Ovary (tissue), 9 donors: ENCODE data around the gene ACACB. TPM values are rescaled to one million over a fixed set of nuclear protein-coding genes. Genes with fewer than 3 reads are reported as not detected.

Experiments
- DNase-seq, 5 donors: peaks; one replicate each; pipeline ENCODE4 v3.0.0-alpha.2; 2019 to 2020
- H3K27ac ChIP-seq, 2 donors: fragments of 200-600 bp; one replicate each; pipeline versions ENCODE4 v1.5.1 to v1.8.0; 2019 to 2022
- H3K27me3 ChIP-seq: fragments of 200-600 bp; one replicate; pipeline ENCODE4 v1.8.0; 2022
- H3K36me3 ChIP-seq: fragments of 200-600 bp; sonication (generic); one replicate; pipeline ENCODE4 v1.5.1; 2019
- H3K4me1 ChIP-seq: one replicate; pipeline ENCODE4 v1.8.1; 2013; ENCODE audit warnings: mild to moderate bottlenecking, moderate library complexity; ENCODE audit not compliant: insufficient read depth
- H3K4me3 ChIP-seq: fragments of 200-600 bp; sonication (generic); one replicate; pipeline ENCODE4 v1.5.1; 2017
- H3K9me3 ChIP-seq, 2 donors: fragments of 200-600 bp in 1 of 2; sonication (generic) in 1 of 2; one replicate each; pipeline versions ENCODE4 v1.5.1 to v1.8.1; 2013 to 2019; ENCODE audit warnings: mild to moderate bottlenecking in 1 of 2, moderate library complexity in 1 of 2
- CTCF ChIP-seq, 3 donors: fragments of 450-650 bp in 2 of 3; fragments of 200-600 bp in 1 of 3; IDR thresholded peaks; one replicate each; pipeline versions ENCODE4 v1.5.1 to v1.8.0; 2016 to 2022; ENCODE audit warnings: antibody characterized with exemption in 3 of 3, mild to moderate bottlenecking in 1 of 3
- EP300 ChIP-seq: sonication (generic); formaldehyde crosslinking; IDR thresholded peaks from one replicate; pipeline ENCODE4 v1.6.1; 2017; ENCODE audit warnings: antibody characterized with exemption
- POLR2A ChIP-seq: fragments of 450-650 bp; IDR thresholded peaks from one replicate; pipeline ENCODE4 v1.6.1; 2017; ENCODE audit warnings: antibody characterized with exemption, mild to moderate bottlenecking, moderate library complexity
- WGBS, 3 donors: extraction: QIAGEN DNeasy Blood & Tissue Kit in 1 of 3; methylation state at CpG; one replicate each; pipeline versions ENCODE4 v1.1.5 to v1.1.7; 2013 to 2017; 5-methylcytosine and 5-hydroxymethylcytosine counted together
- intact Hi-C, 4 donors: fragments of 100-400 bp; cut with DNase I; formaldehyde crosslinking; loops; one replicate each; pipeline versions ENCODE4 v1.11.0 to v1.15.1; 2022 to 2023
- polyA plus RNA-seq, 2 donors: library from polyadenylated mRNA; stranded (reverse); fragments of 200-250 nt in 1 of 2; fragments of 350-450 nt in 1 of 2; fragmentation: Illumina TruSeq in 1 of 2; extraction: RNeasy Lipid Tissue Mini Kit (QIAGEN cat#74804) in 1 of 2; gene quantifications; one replicate each; pipeline ENCODE4 v1.2.3, GENCODE V29; 2013 to 2014
- total RNA-seq, 7 donors: library from RNA; depleted of rRNA in 2 of 7; stranded (reverse); fragments of >200 nt in 2 of 7; fragmentation: NEBNext Ultra II Directional in 3 of 7; extraction: Animal tissue kit (Norgen Biotek cat#: 25700) in 3 of 7; gene quantifications; one replicate each; pipeline versions ENCODE4 v1.1.0 to v1.2.4, GENCODE V29; 2016 to 2023
- donor health status: DM: no; HTN: no; CAD: no; lungs with moderate emphysema.
- donor health status: DM: no; HTN: no; CAD: no.
- donor health status: Bipolar disorder and iron deficiency.
- donor health status: DM: yes; HTN: yes; CAD: no.
- donor health status: DM: no; HTN: no; CAD: no.
- donor health status: DM: yes; HTN: yes; CAD: no.

ACACB gene
- total and polyA plus RNA-seq, 9 donors: 20.5 to 56.5 (median 40.4) TPM

GRCh38 chr12:109296431-109296830, 180.0 kb downstream of the ACACB start:
- Histone ChIP-seq H3K27me3 (no peaks in the 10 kb centered on the region), H3K9me3 (no peaks in the 10 kb centered on the region), H3K4me1 (peaks cover under 1% of the 10 kb centered on the region), H3K27ac (no peak overlapping the region), H3K4me3 (no peak overlapping the region), H3K36me3 (no peaks in the 10 kb centered on the region)
- DNase-seq: no peak
- 74 to 82% (median 77%) methylated on average over 3 of the region's 3 CpGs for WGBS, 3 donors
- intact Hi-C loops: no loop called here
- no peak for TF ChIP-seq EP300
- no peak for TF ChIP-seq CTCF (IDR thresholded peaks at IDR 0.05)
- no peak for TF ChIP-seq POLR2A

GRCh38 chr12:109299849-109300248, 183.5 kb downstream of the ACACB start:
- TF ChIP-seq CTCF (IDR thresholded peaks at IDR 0.05): no peak
- TF ChIP-seq POLR2A: no peak
- no peak for TF ChIP-seq EP300
- H3K4me1 ChIP-seq: no peaks in the 10 kb centered on the region
- 87 to 92% (median 91%) methylated on average over 7 of the region's 7 CpGs for WGBS, 3 donors
- no peaks in the 10 kb centered on the region for H3K27me3 ChIP-seq
- no peaks in the 10 kb centered on the region for H3K9me3 ChIP-seq
- H3K36me3 ChIP-seq: no peaks in the 10 kb centered on the region
- no peak for DNase-seq
- intact Hi-C loops: no loop called here
- no peak overlapping the region for H3K27ac ChIP-seq
- H3K4me3 ChIP-seq: no peak overlapping the region

- no peaks in the 10 kb centered on the region for H3K27me3 ChIP-seq
- H3K36me3 ChIP-seq: no peaks in the 10 kb centered on the region
- TF ChIP-seq POLR2A: no peak
- TF ChIP-seq EP300: no peak
- no peak for TF ChIP-seq CTCF (IDR thresholded peaks at IDR 0.05)
- H3K9me3 ChIP-seq: no peaks in the 10 kb centered on the region
- no peak overlapping the region for H3K27ac ChIP-seq
- no peak overlapping the region for H3K4me3 ChIP-seq
- WGBS, 3 donors: 68 to 74% (median 73%) methylated on average over 3 of the region's 3 CpGs
- intact Hi-C loops: no loop called here
- DNase-seq: no peak
- no peaks in the 10 kb centered on the region for H3K4me1 ChIP-seq
Observed at GRCh38 chr12:109301643-109302168, 185.3 kb downstream of the ACACB start.

GRCh38 chr12:109302358-109302757, 186.0 kb downstream of the ACACB start:
- intact Hi-C loops: no loop called here
- DNase-seq: no peak
- H3K36me3 ChIP-seq: no peaks in the 10 kb centered on the region
- no peaks in the 10 kb centered on the region for H3K9me3 ChIP-seq
- H3K4me3 ChIP-seq: no peak overlapping the region
- H3K27ac ChIP-seq: no peak overlapping the region
- no peak for TF ChIP-seq POLR2A
- no peak for TF ChIP-seq CTCF (IDR thresholded peaks at IDR 0.05)
- TF ChIP-seq EP300: no peak
- 60 to 85% (median 64%) methylated on average over 2 of the region's 2 CpGs for WGBS, 3 donors
- no peaks in the 10 kb centered on the region for H3K4me1 ChIP-seq
- no peaks in the 10 kb centered on the region for H3K27me3 ChIP-seq
